ENCODE data around the gene CCDC12.
A peak's percentile ranks its signal among the peaks of the same experiment; 100 is the strongest.

Gene CCDC12

GRCh38 chr3:46939578-46940445, 36.7 kb downstream of the CCDC12 start:
- FAIRE-seq (no peak), DNase-seq (ENCODE audit: low spot score) (no peak)

- no peak for DNase-seq (ENCODE audit: low spot score)
These were observed 38.4 kb downstream of the CCDC12 start for GRCh38 chr3:46938118-46938517.

GRCh38 chr3:46936733-46937250, 39.8 kb downstream of the CCDC12 start:
- no peak for FAIRE-seq
- no peak for DNase-seq (ENCODE audit: low spot score)

More at GRCh38 chr3:46938118-46938517, 38.4 kb downstream of the CCDC12 start:
- FAIRE-seq: no peak

- FAIRE-seq: no peak
- DNase-seq (ENCODE audit: low spot score): no peak
These were observed 40.5 kb downstream of the CCDC12 start for GRCh38 chr3:46935989-46936558.

- DNase-seq (ENCODE audit: low spot score): peak; percentile 97
- FAIRE-seq: peak; percentile 90
These were observed 41.2 kb downstream of the CCDC12 start for GRCh38 chr3:46935168-46935858.

GRCh38 chr3:46934498-46935167, 41.9 kb downstream of the CCDC12 start:
- no peak for FAIRE-seq
- no peak for DNase-seq (ENCODE audit: low spot score)

- DNase-seq (ENCODE audit: low spot score) (no peak), FAIRE-seq (peak; percentile 17)
These were observed 42.5 kb downstream of the CCDC12 start for GRCh38 chr3:46934072-46934471.

- DNase-seq (ENCODE audit: low spot score): no peak
- FAIRE-seq: no peak
These were observed 43.3 kb downstream of the CCDC12 start for GRCh38 chr3:46933261-46933660.

GRCh38 chr3:46932455-46933225, 43.9 kb downstream of the CCDC12 start:
- no peak for DNase-seq (ENCODE audit: low spot score)
- FAIRE-seq: no peak

- DNase-seq (ENCODE audit: low spot score) (no peak), FAIRE-seq (no peak)
These were observed 44.8 kb downstream of the CCDC12 start for GRCh38 chr3:46931631-46932331.

- FAIRE-seq (no peak), DNase-seq (ENCODE audit: low spot score) (no peak)
These were observed 45.6 kb downstream of the CCDC12 start for GRCh38 chr3:46930945-46931403.

- FAIRE-seq (no peak), DNase-seq (ENCODE audit: low spot score) (no peak)
These were observed 46.2 kb downstream of the CCDC12 start for GRCh38 chr3:46930166-46930944.

GRCh38 chr3:46929324-46929723, 47.2 kb downstream of the CCDC12 start:
- FAIRE-seq: no peak
- DNase-seq (ENCODE audit: low spot score): no peak

GRCh38 chr3:46928282-46928681, 48.3 kb downstream of the CCDC12 start:
- no peak for FAIRE-seq

GRCh38 chr3:46927718-46928073, 48.8 kb downstream of the CCDC12 start:
- no peak for FAIRE-seq
- no peak for DNase-seq (ENCODE audit: low spot score)

More at GRCh38 chr3:46928282-46928681, 48.3 kb downstream of the CCDC12 start:
- DNase-seq (ENCODE audit: low spot score): no peak

- FAIRE-seq: no peak
- DNase-seq (ENCODE audit: low spot score): no peak
These were observed 49.5 kb downstream of the CCDC12 start for GRCh38 chr3:46926871-46927717.

GRCh38 chr3:46926447-46926846, 50.1 kb downstream of the CCDC12 start:
- no peak for FAIRE-seq
- DNase-seq (ENCODE audit: low spot score): no peak

- no peak for DNase-seq (ENCODE audit: low spot score)
- FAIRE-seq: no peak
These were observed 50.5 kb downstream of the CCDC12 start for GRCh38 chr3:46926039-46926438.
